GM21619 (cell line): ENCODE measurements around the gene RUFY4.

Source experiments
- ATAC-seq: cut with Tn5 transposase; IDR thresholded peaks from one replicate; pipeline ENCODE4 v1.9.1; 2021; ENCODE audit not compliant: unreplicated experiment

Gene RUFY4

GRCh38 chr2:218060950-218061660 is 7.9 kb upstream of the RUFY4 start:
- no peak for ATAC-seq

DNA sequence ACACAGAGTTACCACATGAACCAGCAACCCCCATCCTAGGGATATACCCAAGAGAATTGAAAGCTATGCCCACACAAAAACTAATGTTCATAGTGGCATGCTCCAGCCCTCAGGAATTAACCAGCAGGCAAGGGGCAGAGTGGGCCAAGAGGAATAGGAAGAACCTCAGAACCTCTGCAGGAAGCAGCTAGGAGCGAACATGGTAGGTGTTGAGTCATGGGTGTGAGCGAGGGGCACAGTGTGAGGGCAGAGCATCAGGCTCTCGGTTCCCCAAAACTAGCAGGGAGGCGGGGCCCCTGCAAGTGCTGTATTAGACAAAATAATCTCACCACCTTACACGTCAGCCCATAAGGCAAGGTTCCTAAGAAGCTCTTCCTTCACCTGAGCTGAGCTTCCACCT is 5.6 kb upstream of the RUFY4 start:
- peak; percentile 80 for ATAC-seq

- no peak for ATAC-seq
Observed at GRCh38 chr2:218063896-218064295, 5.2 kb upstream of the RUFY4 start.

DNA sequence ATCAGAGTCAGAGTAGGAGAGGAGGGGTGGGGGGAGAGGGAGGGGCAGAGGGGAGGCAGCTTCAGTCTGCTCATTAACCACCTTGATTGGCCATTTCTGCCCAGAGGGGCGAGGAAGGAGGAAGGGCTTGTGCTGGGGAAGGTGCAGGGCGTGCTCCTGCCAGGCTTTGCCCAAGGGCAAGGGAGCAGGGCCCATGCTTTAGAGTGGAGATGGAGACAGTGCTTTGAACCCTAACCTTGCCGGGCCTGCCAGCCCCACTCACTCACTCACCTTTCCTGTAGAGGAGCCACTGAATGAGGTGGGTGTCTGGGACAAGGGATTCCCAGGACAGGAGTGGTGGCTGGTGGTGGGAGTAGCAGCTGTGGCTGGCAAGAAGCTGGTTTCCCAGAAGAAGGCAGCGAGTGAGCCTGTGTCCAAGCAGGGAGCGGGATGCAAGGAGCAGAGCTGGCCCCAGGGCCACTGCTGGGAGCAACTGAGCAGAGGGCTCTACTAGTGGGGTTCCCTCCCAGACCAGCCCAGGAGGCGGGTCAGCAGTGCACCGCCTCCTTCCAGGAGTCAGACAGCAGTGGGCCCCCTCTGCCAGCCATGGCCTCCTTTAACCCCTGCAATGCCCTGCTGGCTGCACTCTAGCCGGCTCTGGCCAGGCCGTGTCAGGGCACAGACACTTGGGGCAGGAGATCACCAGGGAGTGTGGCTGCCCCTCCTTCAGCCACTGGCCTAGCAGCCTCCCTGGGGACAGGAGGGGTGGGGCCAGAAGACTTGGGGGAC is 3.6 kb upstream of the RUFY4 start:
- no peak for ATAC-seq

- ATAC-seq, result no peak
Observed at GRCh38 chr2:218066926-218067515, 2.0 kb upstream of the RUFY4 start.

DNA sequence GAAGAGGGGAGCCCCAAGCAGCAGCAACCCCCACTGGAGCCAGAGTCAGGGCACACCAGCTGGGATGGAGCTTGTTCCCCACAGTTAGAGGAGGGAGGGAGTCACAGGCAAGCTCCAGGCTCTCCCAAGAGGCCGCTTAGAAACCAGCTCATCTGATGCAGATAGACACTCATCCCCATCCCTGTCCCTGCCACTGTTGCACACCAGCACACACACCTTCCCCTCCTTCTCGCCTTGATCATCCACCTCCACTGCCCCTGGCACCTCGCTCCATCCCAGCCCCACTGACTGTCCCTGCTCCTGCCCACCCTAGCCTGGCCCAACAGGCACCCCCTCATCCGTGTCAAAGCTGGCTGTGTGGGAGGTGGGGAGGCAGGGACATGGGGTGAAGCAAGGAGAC is 1.5 kb upstream of the RUFY4 start:
- no peak for ATAC-seq

DNA sequence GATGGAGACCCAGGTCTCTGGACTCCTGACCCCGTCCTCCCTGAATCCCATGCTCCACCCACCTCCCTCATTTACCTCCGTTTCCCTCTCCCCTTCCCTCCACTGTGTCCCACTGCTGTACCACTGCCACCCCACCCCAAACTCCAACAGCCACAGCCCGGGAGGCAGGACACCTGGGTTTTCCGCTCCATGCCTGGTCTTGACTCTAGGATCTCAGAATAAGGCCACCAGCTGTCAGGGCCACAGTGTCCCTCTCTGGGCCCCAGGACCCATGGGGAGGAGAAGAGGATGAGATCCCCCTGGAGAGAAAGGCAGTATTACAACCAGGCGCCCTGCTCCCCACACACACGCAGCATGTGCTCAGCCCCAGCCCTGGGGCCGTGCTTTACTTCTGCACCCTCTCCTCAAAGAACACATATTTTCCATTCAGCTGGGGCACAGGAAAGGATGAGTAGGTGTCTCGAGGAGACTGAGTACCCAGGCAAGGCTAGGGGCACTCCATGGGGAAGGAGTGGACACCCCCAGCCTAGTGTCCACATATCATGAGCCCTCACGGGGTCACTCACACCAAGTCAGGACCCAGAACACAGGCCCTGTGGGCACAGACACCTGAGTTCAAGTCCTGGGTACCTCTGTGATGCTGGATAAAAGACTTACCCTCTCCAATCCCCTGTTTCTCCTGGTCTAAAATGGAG is 700 bp downstream of the RUFY4 start:
- ATAC-seq, result no peak

DNA sequence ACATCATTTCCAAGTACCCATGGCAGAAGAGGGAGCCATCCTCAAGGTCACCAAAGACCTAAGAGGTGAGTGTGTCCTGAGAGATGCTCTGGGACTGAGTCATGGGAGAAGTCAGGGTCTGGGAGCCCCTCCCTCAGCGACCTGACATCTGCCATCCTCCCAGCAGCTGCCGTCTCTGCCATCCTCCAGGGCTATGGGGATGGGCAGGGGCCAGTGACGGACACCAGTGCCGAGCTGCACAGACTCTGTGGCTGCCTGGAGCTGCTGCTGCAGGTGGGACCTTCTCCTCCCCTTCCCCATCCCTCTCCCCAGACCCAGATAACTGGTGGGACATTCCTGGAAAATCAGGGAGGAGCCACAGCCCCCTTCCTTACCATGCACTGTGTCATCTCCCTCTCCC is 1.5 kb downstream of the RUFY4 start:
- ATAC-seq, result no peak

DNA sequence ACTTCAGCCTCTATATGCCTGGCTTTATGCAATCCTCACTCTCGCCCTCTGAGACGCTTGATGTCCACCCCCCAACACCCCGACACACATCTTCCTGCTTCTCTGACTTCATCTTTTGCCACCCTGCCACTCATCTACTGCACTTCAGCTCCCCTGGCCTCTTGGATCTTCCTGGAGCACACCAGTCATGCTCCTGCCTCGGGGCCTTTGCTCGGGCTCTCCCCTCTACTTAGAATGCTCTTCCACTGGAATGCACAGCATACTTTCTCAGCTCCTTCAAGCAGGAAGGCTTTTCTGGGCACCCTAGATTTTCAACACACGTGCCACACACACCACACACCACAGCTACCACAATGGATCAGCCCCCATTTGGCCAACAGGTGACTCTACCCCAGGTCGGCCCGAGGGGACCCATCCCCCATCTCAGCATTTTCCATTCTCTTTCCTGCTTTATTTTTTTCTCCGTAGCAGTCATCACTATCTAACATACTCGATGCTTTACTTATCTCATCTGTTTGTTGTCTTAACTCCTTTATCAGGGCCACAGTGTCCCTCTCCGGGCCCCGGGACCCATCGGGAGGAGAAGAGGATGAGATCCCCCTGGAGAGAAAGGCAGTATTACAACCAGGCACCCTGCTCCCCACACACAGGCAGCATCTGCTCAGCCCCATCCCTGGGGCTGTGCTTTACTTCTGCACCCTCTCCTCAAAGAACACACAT is 2.3 kb downstream of the RUFY4 start:
- ATAC-seq, result no peak

- ATAC-seq, result no peak
Observed at GRCh38 chr2:218072002-218072401, 2.9 kb downstream of the RUFY4 start.

GRCh38 chr2:218072478-218073024 is 3.5 kb downstream of the RUFY4 start:
- ATAC-seq, result no peak

GRCh38 chr2:218073185-218073584 is 4.1 kb downstream of the RUFY4 start:
- ATAC-seq, result no peak

- no peak for ATAC-seq
Observed at GRCh38 chr2:218074031-218074430, 5.0 kb downstream of the RUFY4 start.

GRCh38 chr2:218075975-218076811 is 7.1 kb downstream of the RUFY4 start:
- no peak for ATAC-seq

GRCh38 chr2:218077464-218078216 is 8.6 kb downstream of the RUFY4 start:
- no peak for ATAC-seq

- ATAC-seq, result no peak
Observed at GRCh38 chr2:218079943-218080913, 11.2 kb downstream of the RUFY4 start.

DNA sequence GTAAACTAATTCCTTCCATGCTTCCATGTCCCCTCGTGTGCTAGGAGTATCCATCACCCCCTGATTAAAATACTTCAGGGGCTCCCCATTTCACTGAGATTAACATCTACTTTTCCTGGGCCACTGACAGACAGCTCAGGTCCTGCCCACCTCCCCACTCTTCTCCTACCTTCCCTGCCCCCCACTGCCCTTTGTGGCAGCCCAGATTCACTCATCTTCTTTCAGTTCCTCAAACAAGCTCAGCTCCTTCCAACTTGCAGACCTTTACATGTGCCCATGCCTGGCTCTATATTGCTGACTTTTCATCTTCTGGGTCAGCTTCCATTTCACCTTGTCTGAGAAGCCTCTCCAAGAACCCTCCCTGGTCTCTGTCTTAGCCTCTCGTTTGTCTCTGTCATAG is 12.0 kb downstream of the RUFY4 start:
- ATAC-seq, result peak; percentile 94

DNA sequence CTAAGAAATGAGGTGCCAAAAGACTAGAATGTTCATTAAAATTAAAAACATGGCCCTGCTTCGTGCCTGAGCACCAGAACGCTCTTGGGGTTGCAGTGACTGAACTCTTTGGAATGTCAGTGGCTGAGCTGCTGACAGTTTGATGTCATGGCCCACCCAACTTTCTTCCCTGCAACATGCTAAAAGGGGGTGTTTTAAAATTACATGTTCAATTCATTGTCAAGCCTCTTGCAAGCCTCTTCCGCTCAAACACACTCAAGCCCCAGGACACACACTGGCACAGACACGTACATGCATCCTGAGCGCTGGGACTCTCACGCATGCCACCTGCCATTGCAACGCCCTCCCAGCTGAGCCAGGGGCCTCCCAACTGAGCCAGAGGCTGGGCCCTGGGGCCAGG is 12.6 kb downstream of the RUFY4 start:
- no peak for ATAC-seq
